Measurements from ENCODE around the gene RFFL.

Gene RFFL

DNA sequence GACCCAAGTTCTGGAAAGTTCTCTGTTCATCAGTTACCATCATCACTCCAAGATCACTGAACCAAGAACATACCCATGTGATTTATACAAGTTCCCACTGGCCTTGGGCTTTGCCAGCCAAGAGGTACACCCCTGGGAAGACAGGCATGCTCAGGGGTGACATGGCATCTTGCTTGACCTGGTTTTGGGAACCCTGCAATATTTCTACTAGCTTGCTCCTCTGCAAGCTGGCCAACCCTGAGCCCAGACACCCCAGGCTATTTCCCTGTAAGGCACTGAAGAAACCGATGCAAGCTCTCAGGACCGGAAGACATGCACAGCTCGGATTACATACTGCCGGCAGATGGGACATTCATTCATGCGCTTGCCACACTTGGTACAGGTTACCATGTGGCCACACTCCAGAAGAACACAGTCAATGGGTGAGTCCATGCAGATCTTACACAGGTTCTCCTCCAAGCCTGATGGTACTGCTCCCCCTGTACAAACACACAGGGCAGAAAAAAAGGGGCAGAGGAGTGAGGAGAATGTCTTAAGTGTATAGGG is 51.8 kb downstream of the RFFL start:
- H3K4me3 ChIP-seq (replicated peaks; ENCODE audit: low read depth, low read length), result no peak overlapping the region
- TF ChIP-seq, protein P1, sequence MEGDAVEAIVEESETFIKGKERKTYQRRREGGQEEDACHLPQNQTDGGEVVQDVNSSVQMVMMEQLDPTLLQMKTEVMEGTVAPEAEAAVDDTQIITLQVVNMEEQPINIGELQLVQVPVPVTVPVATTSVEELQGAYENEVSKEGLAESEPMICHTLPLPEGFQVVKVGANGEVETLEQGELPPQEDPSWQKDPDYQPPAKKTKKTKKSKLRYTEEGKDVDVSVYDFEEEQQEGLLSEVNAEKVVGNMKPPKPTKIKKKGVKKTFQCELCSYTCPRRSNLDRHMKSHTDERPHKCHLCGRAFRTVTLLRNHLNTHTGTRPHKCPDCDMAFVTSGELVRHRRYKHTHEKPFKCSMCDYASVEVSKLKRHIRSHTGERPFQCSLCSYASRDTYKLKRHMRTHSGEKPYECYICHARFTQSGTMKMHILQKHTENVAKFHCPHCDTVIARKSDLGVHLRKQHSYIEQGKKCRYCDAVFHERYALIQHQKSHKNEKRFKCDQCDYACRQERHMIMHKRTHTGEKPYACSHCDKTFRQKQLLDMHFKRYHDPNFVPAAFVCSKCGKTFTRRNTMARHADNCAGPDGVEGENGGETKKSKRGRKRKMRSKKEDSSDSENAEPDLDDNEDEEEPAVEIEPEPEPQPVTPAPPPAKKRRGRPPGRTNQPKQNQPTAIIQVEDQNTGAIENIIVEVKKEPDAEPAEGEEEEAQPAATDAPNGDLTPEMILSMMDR (IDR thresholded peaks at IDR 0.05; ENCODE audit: low read depth, low read length, missing control alignments), result no peak
- DNase-seq (ENCODE audit: extremely low read depth, low read depth), result peak; percentile 25

DNA sequence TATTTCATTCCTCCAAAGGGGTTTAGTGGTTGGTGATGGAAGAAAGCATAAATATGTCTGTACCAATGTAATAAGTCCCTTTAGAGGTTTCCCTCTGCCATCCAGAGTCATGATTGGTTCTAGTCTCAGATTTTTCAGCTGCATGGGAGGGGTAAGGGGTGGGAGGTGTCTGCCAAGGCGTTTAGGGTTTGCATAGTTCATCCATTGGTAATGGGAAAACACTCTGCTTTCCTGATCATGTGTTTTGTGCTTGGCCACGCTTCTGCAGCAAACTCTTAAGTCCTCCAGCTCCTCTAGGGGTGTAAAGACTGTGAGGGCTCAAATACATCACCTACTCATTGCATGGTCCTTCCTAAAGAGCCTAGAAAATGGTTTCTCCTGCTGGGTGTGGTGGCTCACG is 53.4 kb downstream of the RFFL start:
- TF ChIP-seq, protein P1 (IDR thresholded peaks at IDR 0.05; ENCODE audit: low read depth, low read length, missing control alignments), result no peak
- DNase-seq (ENCODE audit: extremely low read depth, low read depth), result no peak
- H3K4me3 ChIP-seq (replicated peaks; ENCODE audit: low read depth, low read length), result no peak overlapping the region

DNA sequence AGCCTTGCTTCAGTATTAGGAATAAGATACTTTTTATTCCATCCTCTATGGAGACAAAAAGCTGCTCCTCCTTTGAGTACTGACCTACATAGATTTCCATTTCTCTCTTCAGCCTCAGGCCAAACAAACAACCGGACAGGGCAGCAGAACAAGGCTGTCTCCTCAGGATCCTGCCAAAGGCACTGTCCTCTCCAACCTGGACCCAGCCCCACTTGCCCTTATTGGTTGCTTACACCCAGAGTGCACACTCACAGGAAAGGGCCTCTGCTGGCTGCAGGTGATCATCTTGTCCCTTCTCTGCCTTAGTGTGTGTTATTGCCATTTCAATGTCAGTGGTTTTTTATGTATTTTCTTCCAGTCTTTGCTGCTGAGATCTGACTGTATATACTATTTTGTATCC is 56.5 kb downstream of the RFFL start:
- TF ChIP-seq, protein P1 (IDR thresholded peaks at IDR 0.05; ENCODE audit: low read depth, low read length, missing control alignments), result no peak
- DNase-seq (ENCODE audit: extremely low read depth, low read depth), result no peak

DNA sequence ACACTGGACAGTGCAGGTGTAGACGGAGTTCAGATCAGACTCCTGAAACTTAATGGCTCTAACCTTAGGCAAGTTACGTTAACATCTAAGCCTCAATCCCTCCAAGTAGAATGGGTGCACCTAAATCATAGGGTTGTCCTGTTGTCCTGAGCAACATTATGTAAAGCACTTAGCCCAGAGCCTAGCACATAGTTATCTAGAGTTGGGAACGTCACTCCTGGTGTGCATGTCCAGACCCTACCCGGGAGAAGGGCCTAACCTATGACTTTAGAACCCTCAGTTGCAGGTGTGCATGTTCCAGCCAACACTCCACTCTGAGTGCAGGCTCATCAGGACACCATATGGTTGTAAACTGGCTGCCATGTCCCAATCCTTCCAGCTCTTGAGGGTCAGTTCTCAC is 57.2 kb downstream of the RFFL start:
- DNase-seq (ENCODE audit: extremely low read depth, low read depth), result no peak
- H3K4me3 ChIP-seq (replicated peaks; ENCODE audit: low read depth, low read length), result no peak overlapping the region
- TF ChIP-seq, protein P1 (IDR thresholded peaks at IDR 0.05; ENCODE audit: low read depth, low read length, missing control alignments), result no peak

More for the DNA sequence above, 56.5 kb downstream of the RFFL start:
- H3K4me3 ChIP-seq (replicated peaks; ENCODE audit: low read depth, low read length), result no peak overlapping the region

DNA sequence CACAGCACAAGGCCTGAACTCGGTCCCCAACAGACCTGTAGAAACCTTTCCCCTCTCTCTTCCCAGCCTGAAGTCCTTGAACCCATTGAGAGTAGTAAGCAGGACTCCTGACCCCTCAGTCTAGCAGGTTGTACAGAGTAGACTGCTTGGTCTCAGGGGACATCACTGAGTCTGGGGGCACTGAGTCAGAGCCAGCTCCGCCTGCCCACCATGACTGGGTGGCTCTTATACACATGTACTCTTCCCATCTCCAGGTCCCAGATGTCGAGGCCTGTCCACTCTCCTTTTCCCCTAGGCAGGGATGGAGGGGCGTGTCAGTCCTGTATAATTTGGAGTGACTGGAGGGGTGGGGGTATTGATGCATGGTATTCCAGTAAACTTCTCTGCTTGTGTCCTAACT is 59.7 kb downstream of the RFFL start:
- H3K4me3 ChIP-seq (replicated peaks; ENCODE audit: low read depth, low read length), result no peak overlapping the region
- TF ChIP-seq, protein P1 (IDR thresholded peaks at IDR 0.05; ENCODE audit: low read depth, low read length, missing control alignments), result no peak
- DNase-seq (ENCODE audit: extremely low read depth, low read depth), result no peak

DNA sequence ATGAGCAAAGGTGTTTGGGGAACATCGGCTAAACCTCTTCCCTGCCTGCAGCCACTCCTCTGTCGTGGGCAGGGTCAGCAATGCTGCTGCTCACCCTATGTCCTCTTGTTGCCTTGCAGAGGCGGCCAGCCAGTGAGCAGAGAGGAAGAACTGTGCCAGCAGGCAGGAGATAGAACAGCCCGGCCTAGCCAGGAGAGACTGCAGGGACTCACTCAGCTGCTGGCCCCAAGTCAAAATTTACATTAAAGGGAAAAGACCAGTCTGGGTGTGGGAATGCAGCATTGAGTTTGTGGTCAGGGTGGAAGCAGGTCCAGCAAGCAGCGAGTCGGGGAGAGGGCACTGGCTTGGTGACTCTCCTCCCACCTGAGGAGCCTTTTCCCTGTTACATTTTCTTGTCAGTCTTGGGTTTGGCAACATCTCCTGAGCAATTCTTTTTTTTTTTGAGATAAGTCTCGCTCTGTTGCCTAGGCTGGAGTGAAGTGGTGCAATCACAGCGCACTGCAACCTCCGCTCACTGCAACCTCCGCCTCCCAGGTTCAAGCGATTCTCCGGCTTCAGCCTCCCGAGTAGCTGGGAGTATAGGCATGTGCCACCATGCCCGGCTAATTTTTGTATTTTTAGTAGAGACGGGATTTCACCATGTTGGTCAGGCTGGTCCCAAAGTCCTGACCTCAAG is 60.5 kb downstream of the RFFL start:
- DNase-seq (ENCODE audit: extremely low read depth, low read depth), result no peak
- TF ChIP-seq, protein P1 (IDR thresholded peaks at IDR 0.05; ENCODE audit: low read depth, low read length, missing control alignments), result no peak
- H3K4me3 ChIP-seq (replicated peaks; ENCODE audit: low read depth, low read length), result no peak overlapping the region

All from HFF-Myc (cell line).